Measurements from ENCODE around the gene PROCR.

Gene PROCR

DNA sequence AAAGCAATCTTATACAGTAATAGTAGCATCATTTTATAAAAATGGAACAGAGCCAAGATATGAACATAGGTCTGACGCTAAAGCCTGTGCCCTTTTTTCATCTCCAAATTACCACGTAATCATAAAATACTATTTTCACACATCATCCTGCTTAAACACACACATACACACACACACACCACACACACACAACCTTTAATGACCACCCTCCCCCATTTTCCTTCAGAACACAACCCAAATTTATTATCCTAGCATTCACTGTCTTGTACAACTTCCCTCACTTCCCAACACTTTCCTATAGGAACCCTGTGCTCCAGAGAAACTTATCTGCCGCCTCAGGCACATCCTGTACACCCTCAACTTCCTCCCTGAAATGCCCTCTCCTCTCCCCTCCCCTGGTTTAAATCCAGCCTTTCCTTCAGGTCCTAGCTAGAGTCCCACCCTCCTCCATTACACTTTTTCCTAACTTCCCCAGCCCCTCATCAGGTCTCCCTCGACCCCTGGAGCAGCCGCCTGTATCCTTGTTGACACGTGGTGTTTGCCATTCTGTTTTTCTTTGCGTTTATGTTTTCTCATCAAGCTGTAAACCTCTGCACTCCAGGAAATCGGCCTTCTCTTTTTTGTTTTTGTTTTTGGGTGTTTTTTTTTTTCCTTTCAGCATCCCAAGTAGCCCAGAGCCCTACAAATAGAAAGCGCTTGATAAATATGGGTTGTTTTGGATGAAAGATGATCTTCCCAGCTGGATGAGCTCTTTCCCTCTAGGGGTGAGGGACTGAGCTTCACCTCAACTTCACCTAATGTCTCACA lies 53.6 kb downstream of the PROCR start:
- H3K4me3 ChIP-seq (ENCODE audit: low read depth, low read length) = no peak overlapping the region
- TF ChIP-seq, protein P1, sequence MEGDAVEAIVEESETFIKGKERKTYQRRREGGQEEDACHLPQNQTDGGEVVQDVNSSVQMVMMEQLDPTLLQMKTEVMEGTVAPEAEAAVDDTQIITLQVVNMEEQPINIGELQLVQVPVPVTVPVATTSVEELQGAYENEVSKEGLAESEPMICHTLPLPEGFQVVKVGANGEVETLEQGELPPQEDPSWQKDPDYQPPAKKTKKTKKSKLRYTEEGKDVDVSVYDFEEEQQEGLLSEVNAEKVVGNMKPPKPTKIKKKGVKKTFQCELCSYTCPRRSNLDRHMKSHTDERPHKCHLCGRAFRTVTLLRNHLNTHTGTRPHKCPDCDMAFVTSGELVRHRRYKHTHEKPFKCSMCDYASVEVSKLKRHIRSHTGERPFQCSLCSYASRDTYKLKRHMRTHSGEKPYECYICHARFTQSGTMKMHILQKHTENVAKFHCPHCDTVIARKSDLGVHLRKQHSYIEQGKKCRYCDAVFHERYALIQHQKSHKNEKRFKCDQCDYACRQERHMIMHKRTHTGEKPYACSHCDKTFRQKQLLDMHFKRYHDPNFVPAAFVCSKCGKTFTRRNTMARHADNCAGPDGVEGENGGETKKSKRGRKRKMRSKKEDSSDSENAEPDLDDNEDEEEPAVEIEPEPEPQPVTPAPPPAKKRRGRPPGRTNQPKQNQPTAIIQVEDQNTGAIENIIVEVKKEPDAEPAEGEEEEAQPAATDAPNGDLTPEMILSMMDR (IDR thresholded peaks at IDR 0.05; ENCODE audit: low read depth, low read length, missing control alignments) = no peak
- no peak for DNase-seq (ENCODE audit: low read depth)

DNA sequence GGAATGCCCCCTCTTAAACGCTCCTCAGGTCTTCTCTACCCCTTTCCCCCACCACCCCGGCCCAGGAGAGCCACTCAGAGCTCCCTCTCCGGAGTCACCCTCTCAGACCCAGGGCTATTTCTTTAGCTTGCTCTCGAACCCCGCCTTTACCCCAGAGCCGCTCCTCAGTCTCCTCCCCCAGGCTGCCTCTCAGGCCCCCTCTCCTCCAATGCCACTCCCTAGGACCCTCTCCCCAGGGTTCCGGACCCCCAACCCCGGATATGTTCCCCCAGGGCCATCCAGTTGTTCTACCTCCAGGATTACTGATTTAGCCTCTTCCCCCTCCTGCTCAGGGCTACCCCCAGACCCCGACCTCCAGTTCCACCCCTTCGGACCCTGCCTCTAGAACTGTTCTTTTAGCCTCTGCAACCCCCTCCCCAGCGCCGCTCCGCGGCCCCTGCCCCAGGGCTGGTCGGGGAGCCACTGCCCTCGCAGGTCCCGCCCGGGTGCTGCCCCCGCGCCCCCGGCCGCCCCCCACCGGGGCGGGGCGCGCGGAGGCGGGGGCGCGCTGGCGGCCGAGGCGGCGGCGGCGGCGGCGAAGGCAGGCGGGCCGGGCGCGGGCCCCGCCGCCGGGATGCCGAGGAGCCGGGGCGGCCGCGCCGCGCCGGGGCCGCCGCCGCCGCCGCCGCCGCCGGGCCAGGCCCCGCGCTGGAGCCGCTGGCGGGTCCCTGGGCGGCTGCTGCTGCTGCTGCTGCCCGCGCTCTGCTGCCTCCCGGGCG lies 54.4 kb downstream of the PROCR start, which contains the start of gene MMP24:
Gene MMP24 (plus strand): TSS at position 565 of the 758 bp plus-strand sequence. CDS start 49 bp downstream, at position 614.
- DNase-seq (ENCODE audit: low read depth) = no peak
- TF ChIP-seq, protein P1 (IDR thresholded peaks at IDR 0.05; ENCODE audit: low read depth, low read length, missing control alignments) = no peak
- H3K4me3 ChIP-seq (ENCODE audit: low read depth, low read length) = no peak within 1 kb of the TSS

Data from GM12864 (cell line).